NAMALWA (cell line): Measurements from ENCODE around the gene NUDT14.

ENCODE experiments used
- DNase-seq: peaks from one replicate; pipeline ENCODE4 v3.0.0-alpha.2; 2015; ENCODE audit warnings: low spot score

NUDT14 gene

DNA sequence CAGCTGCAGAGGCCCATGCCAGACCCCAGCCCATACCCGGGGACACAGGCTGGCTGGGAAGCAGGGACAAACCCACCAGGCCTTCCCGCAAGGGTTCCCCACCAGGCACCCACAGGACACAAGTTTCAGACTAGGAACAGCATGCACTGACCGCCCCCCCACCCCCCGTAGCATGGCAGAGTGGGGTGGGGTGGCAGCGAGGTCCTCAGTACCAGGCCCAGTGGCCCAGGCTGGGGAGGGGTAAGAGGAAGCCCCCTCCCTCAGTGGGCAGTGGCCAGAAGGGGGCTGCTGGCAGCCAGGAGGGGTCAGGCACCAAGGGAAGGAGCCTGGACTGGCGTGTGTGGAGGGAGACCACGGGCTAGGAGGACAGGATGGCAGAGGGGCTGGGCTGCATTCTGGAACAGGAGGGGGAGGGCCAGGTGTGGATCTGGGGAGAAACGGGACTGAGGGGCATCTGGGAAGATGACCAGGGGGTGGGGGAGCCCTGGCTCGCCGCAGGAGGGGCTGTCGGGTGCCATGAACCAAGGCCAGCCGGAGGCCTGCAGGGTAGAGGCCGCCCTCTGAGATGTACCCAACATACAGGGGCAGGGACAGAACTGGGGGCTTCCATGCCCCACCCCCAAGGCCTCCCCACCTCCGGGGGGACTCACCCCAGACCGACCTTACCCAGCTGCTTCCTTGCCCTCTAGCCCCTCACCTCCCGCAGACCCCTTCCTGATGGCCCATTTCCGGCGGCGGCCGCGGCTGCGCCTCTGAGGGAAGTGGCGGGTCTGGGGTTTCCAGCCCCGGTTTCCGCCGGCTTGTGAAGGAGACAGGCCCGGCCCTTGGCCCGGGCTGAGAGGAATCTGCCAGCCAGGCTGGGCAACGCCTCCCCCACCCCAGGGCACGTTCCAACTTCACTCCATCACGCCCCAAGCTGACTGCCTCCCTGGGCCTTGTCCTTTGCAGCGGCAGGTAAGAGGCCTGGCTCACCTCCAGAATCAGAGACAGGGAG is 6.9 kb downstream of the NUDT14 start:
- DNase-seq: no peak

DNA sequence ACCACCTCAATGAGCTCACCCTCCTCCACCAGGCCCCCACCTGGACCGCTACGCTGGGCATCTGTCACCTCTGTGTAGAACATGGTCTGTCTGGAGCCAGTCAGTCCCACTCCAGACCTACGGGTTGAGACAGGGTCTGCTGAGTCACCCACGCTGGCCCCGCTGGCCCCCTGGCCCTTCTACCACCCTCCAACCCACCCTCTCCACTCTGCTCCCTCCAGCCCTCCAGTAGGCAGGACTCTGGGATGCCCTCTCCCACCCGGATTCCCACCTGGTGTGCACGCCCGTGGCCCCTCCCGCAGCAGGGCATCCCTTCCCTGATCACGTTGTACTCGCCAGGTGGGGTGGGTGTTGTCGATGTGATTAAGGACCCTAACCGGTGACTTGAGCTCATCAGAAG is 8.0 kb downstream of the NUDT14 start:
- no peak for DNase-seq

DNA sequence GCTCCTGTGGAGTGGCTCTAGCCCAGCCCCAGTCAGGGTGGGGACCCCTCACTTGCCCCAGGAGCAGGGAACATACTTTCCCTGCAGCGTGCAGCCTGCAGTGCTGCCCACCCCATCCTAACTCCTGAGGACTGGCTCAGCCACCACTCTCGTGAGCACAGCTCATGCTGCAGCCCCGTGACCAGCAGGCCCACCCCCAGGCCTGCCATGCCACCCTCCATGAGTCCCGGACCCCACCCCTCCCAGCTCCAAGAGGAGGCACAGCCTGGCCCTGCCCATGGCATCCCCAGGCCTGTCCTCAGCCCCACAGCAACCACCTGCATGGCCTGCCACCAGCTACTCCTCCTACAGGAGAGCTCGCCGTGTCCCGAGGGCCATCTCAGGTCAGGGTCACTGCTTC is 8.6 kb downstream of the NUDT14 start:
- no peak for DNase-seq

DNA sequence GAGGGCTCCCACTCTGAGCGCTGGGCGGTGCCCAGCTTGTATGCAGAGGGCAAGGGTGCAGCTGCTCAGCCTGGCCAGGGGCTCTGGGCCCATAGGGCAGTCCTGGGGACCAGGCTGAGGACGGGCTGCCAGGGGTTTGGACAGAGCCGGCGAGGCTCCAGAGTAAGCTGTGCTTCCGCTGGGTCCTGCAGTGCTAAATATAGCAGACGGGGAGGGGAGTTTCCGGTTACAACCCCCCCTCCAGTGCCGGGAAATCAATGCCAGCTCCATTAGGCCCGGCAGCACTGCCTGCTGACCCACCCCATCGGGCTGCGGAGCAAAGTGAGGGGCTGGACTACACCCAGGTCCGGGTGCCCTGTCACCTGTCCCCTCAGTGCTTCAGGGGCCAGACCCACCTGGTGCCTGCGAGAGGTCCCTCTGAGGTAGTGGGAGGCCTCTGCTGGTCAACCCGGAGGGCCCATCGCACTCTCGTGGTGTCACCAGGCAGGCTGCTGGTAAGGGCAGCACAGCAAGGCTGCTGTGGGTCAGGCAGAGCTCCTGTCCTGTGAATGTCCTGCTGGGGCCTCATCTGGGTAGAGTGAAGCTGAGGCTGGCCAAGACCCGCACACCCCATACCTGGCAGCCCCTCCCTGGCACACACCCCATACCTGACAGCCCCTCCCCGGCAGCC is 10.0 kb downstream of the NUDT14 start:
- no peak for DNase-seq

DNA sequence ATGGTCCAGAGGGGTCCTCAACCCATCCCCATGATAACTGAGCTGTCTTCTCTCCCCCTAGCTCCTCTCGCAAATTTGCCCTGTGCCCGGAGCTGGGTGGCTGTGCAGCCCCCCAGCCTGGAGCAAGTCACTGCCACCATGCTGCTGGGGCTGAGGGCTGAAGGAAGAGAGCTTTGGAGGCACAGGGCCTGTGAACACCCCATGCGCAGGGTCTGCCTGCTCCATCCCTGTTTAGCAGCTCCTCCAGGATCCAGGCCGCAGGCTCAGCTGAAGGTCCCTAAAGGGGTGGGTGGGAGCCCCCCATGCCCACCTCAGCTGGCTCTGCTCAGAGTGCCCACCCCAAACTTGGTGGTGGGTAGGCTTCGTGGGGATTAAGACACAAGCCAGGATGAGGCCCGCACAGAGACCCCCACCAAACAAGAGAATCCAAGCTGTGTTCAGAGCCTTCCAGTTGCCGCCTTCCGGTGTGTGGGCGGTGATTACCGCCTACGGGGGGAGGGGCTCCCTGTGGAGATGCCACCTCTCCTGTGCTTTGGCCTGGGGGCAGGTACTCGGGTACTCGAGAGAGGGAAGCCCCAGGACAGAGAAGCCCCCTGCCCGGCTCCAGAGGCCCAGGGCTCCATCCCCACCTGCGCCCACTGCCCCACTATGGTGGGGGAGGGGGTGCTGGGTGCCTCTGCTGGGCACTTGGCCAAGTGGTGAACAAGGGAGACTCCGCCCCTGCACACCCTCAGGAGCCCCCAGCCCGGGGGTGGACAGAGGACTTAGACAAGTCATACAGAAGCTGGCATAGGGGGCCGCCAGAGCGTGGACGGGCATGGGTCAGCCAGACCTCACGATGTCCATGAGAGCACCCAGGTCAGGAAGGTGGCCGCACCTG is 11.1 kb downstream of the NUDT14 start:
- DNase-seq: no peak

DNA sequence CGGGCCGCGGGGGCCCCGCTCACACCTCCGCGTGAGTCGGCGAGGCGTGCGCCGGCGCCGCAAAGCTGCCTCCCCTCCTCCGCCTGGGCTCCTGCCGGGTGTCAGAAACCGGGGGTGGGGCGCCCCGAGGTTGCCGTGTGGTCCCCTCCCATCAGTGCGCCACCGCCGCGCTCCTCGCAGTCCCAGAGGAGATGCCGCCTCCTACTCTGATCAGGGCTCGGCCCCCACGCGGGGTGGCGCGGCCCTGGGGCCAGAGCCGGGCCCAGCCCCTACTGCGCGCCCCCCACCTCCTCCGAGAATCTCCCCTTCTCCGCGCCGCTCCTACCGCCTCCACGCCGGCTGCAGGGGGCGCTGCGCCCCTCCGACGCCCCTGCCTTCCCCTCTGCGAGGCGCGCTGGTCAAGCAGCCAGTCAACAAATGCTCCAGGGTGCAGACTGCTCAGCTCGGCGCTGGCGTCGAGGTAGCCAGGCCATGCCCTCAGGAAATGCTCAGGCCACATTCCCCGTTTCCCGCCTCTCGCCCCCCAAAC is 12.1 kb downstream of the NUDT14 start:
- DNase-seq: peak; percentile 70

DNA sequence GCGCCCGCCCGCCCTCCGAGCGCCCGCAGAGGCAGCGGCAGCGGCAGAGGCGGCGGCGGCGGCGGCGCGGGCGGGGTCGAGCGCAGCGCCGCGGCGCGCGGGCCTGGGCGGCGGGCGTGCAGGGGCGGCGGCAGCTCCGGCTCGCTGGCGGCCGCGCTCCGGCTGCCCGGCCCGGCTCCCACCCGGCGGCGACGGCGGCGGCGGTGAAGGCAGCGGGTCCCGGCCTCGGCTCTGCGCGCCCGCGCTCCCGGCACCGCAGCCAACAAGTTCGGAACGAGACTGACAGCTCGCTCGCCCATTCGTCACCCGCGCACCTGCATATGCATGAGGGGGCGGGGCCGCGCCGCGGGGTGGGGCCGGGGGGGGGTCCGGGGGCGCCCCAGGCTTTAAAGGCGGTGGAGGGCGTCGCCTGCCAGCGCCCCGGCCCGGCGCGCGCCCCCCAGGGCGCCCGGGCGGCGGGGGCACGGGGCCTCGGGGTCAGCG is 12.6 kb downstream of the NUDT14 start, which contains the start of gene JAG2:
JAG2 (minus strand) TSS at position 281 of the 483 bp plus-strand sequence. CDS start 356 bp downstream, outside the sequence.
- peak; percentile 66 for DNase-seq

DNA sequence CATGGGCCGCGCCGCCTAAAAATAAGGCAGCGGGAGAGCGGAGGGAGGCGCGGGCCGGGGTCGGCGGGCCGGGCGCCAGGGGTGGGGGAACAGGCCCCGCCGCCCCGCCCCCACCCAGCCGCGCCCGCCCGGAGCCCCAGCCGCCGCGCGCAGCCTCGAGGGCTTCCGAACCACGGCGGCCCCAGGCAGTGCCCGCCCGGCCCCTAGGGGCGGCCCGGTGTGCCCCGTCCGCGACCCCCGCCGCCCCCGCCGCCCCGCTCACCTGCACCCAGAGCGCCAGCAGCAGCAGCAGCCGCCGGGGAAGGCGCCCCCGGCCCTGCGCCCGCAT is 13.1 kb downstream of the NUDT14 start:
- no peak for DNase-seq

DNA sequence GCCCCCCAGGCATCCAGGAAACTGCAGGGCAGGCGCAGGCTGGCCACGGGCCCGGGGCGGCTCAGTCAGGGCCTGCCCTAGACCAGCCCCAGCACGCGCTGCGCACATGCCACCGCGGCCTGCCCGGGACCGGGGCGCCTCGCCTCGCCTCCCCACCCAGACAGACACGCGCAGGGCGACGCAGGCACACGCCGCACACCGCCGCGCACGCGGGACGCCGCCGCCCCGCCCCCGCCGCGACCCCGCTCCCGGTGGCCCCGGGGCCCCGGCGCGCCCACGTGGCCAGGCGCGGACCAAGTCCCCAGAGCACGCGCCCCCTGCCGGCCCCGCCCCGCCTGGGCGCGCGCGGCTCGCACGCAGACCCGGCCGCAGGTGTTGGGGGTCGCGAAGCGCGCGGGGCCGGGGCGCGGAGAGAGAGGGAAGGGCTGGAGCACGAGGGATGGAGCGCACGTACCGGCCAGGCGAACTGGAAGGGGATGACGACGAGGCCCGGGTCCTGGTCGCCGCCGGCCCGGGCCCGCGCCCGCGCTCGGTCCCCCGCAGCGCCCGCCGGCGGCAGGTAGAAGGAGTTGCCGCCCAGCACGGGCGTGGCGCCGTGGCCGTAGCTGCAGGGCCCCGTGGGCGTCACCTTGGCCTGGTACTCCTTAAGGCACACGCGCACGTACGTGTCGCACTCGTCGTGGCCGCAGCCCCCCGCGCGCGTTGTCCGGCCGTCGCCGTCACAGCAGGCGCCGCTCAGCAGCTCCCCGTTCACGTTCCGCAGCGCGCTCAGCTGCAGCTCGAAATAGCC is 13.6 kb downstream of the NUDT14 start:
- DNase-seq: no peak

DNA sequence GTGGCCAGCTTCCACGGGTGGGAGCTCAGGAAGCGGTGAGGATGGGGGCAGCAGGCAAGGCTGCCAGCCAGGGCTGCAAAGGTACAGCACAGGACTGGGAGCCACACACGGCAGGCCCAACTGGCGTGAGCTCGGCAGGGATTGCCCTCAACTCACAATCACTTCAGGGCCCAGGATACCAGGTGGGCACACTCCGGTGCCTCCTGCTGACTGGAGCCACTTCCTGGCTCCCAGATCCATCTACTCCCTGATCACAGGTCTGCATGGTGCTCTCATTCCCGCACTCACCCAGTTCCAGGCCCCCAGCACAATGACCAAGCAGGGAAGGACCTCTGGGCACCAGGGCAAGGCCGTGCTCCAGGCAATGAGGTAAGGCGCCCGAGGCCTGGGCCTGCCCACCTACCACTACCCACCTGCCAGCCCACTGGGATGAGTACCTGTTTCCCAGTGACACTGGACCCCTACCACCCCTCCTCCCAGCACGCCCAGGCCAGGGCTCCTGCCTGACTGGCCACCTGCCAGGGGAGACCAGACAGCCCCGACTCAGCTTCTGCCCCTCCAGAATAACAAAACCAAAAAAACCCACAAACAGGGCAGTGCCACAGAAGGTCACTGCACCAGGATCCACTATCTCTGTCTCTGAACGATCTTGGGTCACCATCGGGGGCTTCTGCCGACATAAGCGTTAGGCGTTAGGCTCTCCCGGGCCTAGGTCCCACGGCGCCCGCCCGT is 14.4 kb downstream of the NUDT14 start:
- no peak for DNase-seq

DNA sequence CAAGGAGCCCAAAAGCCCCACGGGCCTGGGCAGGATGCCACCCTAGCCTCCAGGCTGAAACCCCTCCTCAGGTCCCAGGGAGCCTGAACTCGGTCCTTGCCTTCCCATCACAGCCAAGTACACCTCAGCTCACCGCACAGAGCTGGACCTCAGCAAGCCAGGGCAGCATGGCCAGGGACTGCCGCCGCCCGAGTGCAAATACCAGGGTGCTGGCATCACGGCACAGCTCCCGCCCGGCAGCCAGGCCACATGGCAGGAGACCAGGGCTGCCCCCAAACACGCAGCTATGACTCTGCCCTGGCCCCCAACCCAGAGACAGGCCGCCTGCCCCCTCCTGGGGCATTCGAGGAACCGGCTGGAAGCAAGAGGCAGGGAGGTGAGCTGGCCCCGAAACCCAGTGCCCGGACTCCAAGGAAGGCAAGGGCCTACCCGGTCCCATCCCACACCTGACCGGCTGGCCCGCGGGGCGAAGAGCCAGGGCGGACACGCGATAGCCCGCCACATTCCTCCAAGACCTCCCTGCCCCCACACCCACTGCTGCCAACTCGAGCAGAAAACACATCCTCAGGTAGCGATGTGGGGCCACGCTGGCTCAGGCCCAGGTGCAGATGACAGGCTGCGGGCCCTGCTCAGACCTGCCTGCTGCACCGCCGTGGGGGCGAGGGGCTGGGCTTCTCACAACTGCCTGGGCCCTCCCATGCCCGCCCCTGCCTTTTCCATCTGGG is 15.2 kb downstream of the NUDT14 start:
- DNase-seq: no peak

DNA sequence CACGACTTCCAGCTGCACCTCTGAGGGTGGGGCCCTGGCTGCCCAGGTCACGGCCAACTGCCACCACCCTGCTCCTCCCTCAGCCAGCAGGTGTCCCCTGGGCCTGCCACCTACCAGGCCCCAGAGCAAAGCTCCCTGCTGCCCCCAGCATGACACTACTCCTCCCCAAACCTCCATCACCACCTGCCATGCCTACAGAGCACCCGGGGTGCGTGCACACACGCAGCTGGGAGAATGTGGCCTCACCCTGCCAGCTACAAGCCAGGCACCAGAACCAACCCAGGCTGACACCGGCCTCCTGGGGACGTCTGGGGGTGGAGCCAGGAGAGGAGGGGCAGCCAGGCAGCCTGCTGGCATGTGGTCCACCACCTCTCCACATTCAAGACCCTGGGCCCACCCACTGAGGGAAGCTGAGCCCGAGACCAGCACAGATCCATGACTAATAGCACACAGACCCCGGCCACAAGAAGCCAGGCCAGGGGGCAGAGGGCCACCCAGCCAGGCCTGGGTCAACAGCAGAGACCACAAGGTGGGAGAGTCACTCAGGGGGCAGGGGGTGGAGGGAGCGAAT is 15.9 kb downstream of the NUDT14 start:
- peak; percentile 81 for DNase-seq

DNA sequence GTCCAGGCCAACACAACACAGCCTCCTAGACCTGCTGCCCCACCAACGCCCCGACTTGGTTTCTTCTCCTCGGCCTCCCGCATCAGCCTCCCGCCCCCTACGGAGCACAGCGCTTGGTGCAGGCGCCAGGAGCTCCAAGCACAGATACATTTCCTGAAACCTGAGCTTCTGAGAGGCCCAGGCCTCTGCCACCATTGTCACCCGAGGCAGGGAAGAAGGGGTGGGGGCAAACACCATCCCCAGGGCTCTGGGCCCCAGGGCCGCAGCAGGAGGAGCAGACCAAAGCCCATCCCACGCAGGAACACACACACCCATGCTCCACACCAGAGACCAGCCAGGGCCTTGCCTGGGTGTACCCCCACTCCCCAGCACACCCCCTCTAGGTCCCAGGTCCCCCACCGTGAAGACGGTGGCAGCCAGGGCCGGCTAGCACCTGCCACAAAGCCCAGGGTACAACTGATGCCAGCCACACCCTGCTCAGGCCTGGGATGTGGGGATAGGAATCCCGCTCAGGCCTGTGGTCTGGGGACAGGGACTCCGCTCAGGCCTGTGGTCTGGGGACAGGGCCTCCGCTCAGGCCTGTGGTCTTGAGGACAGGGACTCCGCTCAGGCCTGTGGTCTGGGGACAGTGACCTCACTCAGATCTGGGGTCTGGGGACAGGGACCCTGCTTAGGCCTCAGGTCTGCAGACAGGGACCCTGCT is 17.9 kb downstream of the NUDT14 start:
- no peak for DNase-seq

DNA sequence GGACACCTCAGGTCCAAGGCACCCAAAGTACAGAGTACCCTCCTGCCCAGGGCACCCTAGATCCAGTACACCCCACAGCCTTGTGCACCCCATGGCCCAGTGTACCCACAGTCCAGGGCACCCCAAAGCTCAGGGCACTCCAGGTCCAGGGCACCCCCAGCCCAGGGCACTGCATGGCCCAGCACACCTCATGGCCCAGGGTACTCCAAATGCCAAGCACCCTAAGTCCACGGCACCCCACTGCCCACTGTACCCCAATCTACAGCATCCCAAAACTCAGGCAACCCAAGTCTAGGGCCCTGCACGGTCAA is 18.5 kb downstream of the NUDT14 start:
- no peak for DNase-seq

DNA sequence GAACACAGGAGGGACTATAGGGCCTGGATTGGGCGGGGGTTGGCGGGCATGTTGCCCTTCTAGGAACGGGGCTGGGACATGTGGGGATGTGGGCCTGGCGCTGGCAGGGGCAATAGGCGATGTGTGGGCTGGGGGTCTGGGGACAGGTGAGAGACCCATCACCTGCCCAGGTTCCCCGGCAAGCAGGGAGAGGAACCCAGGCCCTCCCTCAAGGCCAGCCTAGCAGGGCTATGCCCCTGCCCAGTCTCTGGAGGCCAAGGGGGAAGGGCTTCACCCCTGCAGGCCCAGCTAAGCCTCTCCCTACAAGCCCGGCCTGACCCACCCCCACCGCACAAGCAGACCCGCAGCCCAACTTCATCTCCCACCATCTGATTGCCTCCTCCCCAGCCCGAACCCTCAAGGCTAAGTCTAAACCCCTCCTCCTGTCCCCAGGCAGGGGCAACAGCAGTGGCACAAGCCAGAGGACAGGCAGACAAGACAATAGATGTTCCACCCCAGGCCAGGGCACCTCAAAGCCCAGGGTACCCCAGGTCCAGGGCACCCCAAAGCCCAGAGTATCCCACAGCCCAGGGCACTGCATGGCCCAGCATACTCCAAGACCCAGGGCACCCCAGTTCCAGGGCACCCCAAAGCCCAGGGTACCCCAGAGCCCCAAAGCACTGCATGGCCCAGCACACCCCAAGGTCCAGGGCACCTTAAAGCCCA is 19.0 kb downstream of the NUDT14 start:
- DNase-seq: peak; percentile 55

DNA sequence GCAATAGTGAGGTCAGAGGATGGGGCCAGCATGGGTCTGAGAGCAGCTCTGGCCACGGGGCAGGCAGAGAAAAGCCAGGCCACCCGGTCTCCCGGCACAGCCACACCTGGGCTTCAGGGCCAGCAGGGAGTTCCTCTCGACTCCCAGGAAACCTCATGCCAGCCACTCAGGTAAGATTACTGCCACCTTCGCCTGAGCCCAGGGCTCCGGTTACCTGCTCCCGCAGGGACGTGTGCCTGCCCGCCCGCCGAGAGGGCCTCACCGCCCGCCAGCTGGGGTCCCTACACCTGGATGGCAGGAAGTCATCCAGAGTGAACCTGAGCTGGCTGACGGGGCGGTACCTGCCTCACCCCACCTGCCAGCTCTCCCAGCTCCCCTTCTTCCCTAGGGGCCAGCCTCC is 19.8 kb downstream of the NUDT14 start:
- DNase-seq: no peak

DNA sequence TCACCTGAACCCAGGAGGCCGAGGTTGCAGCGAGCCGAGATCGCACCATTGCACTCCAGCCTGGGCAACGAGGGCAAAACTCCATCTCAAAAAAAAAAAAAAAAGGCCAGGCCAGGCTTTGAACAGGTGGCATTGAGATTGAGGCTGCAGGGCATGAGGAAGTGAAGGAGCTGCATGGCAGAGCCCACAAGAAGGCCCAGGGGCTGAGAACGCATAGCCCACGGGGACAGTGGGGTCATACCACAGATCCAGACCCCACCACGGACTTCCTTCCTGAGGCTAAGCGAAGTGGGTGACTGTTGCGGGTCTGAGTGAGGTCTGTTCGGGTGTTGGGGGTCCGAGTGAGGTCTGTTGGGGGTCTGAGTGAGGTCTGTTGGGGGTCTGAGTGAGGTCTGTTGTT is 20.3 kb downstream of the NUDT14 start:
- no peak for DNase-seq

DNA sequence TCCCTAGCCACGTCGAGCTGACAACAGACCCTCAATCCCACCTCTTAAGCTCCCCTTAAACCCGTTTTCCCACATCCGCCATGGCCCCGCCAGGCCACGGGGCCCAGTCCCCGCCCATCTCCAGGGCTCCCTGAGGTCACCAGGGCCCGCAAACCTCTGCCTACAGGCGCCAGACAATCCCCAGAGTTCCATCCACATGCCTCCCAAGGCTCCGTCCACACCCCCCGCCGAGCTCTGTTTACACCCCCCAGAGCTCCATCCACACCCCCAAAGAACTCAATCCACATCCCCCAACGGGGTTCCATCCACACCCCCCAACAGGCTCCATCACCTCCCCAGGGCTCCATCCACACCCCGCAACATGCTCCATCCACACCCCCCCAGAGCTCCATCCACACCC is 21.8 kb downstream of the NUDT14 start:
- DNase-seq: no peak
